ENCODE data around the gene IL1R1. TPM values are rescaled to one million over a fixed set of nuclear protein-coding genes. Genes with fewer than 3 reads are reported as not detected.

The IL1R1 gene
- total RNA-seq, 1 donor from 2014 or later, result 22.6 TPM

GRCh38 chr2:102168026-102168771, 25.7 kb downstream of the IL1R1 start:
- intact Hi-C loops (cut with micrococcal nuclease), result loop anchor here (5.0 kb wide), 1 partner anchor 146 kb away; no protein-coding TSS in a partner anchor
- H3K4me3 ChIP-seq, result no peak overlapping the region
- DNase-seq, result no peak
- no peaks in the 10 kb centered on the region for H3K9me3 ChIP-seq (replicated peaks)
- no peak overlapping the region for H3K27ac ChIP-seq (replicated peaks)
- TF ChIP-seq CTCF (IDR thresholded peaks at IDR 0.05; ENCODE audit: borderline replicate concordance), result no peak
- H3K27me3 ChIP-seq (ENCODE audit: low read depth), result no peaks in the 10 kb centered on the region
- H3K36me3 ChIP-seq, result peaks cover 51% of the 10 kb centered on the region
- peaks cover 10% of the 10 kb centered on the region for H3K4me1 ChIP-seq

- no peaks in the 10 kb centered on the region for H3K9me3 ChIP-seq (replicated peaks)
- no peak overlapping the region for H3K4me3 ChIP-seq
- no peak for TF ChIP-seq CTCF (IDR thresholded peaks at IDR 0.05; ENCODE audit: borderline replicate concordance)
- peaks cover 78% of the 10 kb centered on the region for H3K36me3 ChIP-seq
- H3K27me3 ChIP-seq (ENCODE audit: low read depth), result no peaks in the 10 kb centered on the region
- intact Hi-C loops (cut with micrococcal nuclease), result no loop called here
- H3K4me1 ChIP-seq, result no peaks in the 10 kb centered on the region
- no peak for DNase-seq
- H3K27ac ChIP-seq (replicated peaks), result no peak overlapping the region
These were observed 29.4 kb downstream of the IL1R1 start for GRCh38 chr2:102171946-102172345.

- TF ChIP-seq CTCF (IDR thresholded peaks at IDR 0.05; ENCODE audit: borderline replicate concordance), result no peak
- no peaks in the 10 kb centered on the region for H3K9me3 ChIP-seq (replicated peaks)
- no peak for DNase-seq
- H3K27me3 ChIP-seq (ENCODE audit: low read depth), result no peaks in the 10 kb centered on the region
- no peak overlapping the region for H3K4me3 ChIP-seq
- H3K36me3 ChIP-seq, result peaks cover 86% of the 10 kb centered on the region
- intact Hi-C loops (cut with micrococcal nuclease), result no loop called here
- H3K4me1 ChIP-seq, result no peaks in the 10 kb centered on the region
- H3K27ac ChIP-seq (replicated peaks), result no peak overlapping the region
These were observed 30.2 kb downstream of the IL1R1 start for GRCh38 chr2:102172745-102173144.

- peaks cover 69% of the 10 kb centered on the region for H3K36me3 ChIP-seq
- H3K4me3 ChIP-seq, result no peak overlapping the region
- H3K4me1 ChIP-seq, result peaks cover 4% of the 10 kb centered on the region
- H3K27ac ChIP-seq (replicated peaks), result no peak overlapping the region
- no peak for TF ChIP-seq CTCF (IDR thresholded peaks at IDR 0.05; ENCODE audit: borderline replicate concordance)
- H3K27me3 ChIP-seq (ENCODE audit: low read depth), result no peaks in the 10 kb centered on the region
- no peaks in the 10 kb centered on the region for H3K9me3 ChIP-seq (replicated peaks)
- intact Hi-C loops (cut with micrococcal nuclease), result no loop called here
- DNase-seq, result no peak
These were observed 33.6 kb downstream of the IL1R1 start for GRCh38 chr2:102176172-102176571.

GRCh38 chr2:102177814-102178478, 35.4 kb downstream of the IL1R1 start:
- TF ChIP-seq CTCF (IDR thresholded peaks at IDR 0.05; ENCODE audit: borderline replicate concordance), result no peak
- Histone ChIP-seq H3K4me3 (no peak overlapping the region), H3K9me3 (replicated peaks) (no peaks in the 10 kb centered on the region), H3K4me1 (peaks cover 4% of the 10 kb centered on the region), H3K27me3 (ENCODE audit: low read depth) (peaks cover under 1% of the 10 kb centered on the region), H3K36me3 (peaks cover 53% of the 10 kb centered on the region), H3K27ac (replicated peaks) (peak overlapping the region; percentile 44)
- DNase-seq, result no peak
- intact Hi-C loops (cut with micrococcal nuclease), result no loop called here
